Measurements from ENCODE around the gene TIGD4.

- TF ChIP-seq POLR2A (IDR thresholded peaks at IDR 0.05) (no peak), CTCF (IDR thresholded peaks at IDR 0.05) (no peak)
These were observed 45.4 kb downstream of the TIGD4 start for GRCh38 chr4:152734015-152734698.

Data from body of pancreas (tissue), 4 donors.